ENCODE data around the gene VPS37C. TPM values are rescaled to one million over a fixed set of nuclear protein-coding genes. Genes with fewer than 3 reads are reported as not detected.
A peak's percentile ranks its signal among the peaks of the same experiment; 100 is the strongest.
"Not testable (repeated sequence)": the region's sequence is repeated elsewhere in the genome, so short reads cannot be mapped to it uniquely, and the experiment has no call there.

Gene VPS37C
- total RNA-seq, 3 donors from 2014 or later (not counting 1 experiment from before 2014, with no cell fraction given): 6.4 to 6.9 (median 6.5) TPM

DNA sequence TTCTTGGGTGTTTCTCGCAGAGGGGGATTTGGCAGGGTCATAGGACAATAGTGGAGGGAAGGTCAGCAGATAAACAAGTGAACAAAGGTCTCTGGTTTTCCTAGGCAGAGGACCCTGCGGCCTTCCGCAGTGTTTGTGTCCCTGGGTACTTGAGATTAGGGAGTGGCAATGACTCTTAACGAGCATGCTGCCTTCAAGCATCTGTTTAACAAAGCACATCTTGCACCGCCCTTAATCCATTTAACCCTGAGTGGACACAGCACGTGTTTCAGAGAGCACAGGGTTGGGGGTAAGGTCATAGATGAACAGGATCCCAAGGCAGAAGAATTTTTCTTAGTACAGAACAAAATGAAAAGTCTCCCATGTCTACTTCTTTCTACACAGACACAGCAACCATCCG, 4.6 kb upstream of the VPS37C start:
- H3K36me3 ChIP-seq (ENCODE audit: control insufficient read depth, insufficient read depth, low read length); H3K27me3 Mint-ChIP-seq (ENCODE audit: low read depth in 2 of 2); H3K9me3 Mint-ChIP-seq; H3K27ac Mint-ChIP-seq; DNase-seq; H3K4me3 Mint-ChIP-seq; H3K9me3 ChIP-seq (ENCODE audit: control insufficient read depth, insufficient read depth, low read length); intact Hi-C loops (cut with micrococcal nuclease); H3K36me3 Mint-ChIP-seq; H3K27ac ChIP-seq (ENCODE audit: low read length); H3K4me3 ChIP-seq (ENCODE audit: low read length); ATAC-seq; H3K27me3 ChIP-seq (ENCODE audit: control insufficient read depth, insufficient read depth, low read length): not testable (repeated sequence)
- peaks cover 22% of the 10 kb centered on the region for H3K4me1 ChIP-seq (ENCODE audit: control insufficient read depth, insufficient read depth, low read length)
- WGBS (ENCODE audit: insufficient coverage): no CpG with 5 or more reads among the region's 7 CpGs
- peaks cover 24 to 26% of the 10 kb centered on the region in 2 donors for H3K4me1 Mint-ChIP-seq

DNA sequence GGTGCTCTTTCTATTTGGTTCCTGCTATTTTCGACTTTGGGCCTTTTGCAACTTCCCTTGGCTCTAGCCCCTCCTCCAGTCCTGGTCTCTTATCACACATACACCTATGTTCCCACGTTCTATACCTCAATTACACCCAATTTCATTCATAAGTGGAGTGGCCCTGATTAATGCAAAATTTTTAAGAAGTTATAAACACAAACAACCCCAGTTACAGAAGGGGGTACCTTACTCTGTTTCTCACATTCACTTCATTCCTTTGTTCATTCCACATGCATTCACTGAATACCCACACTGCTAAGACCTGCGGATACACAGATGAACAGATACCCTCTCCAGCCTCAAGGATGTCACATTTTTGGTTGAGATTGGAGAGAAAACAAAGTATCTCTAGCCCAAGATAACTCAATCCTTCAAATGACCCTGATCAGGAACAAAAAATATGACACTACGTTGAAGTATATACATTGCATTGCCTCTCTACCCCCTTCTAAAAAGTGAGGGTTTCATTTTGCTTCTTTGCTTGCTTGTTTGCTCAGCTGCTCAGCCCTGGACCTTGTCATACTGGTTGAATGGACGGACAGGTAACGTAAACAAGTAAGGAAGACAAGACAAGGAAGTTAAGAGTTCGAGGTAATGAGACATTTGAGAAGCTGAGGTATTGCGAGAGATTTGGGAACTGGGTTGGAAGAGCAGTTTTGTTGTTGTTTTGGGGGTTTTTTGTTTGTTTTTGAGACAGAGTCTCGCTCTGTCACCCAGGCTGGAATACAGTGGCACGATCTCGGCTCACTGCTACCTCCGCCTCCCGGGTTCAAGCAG, 3.6 kb upstream of the VPS37C start:
- H3K36me3 ChIP-seq (ENCODE audit: control insufficient read depth, insufficient read depth, low read length): no peaks in the 10 kb centered on the region
- peaks cover 3 to 9% of the 10 kb centered on the region in 2 donors for H3K27me3 Mint-ChIP-seq (ENCODE audit: low read depth in 2 of 2)
- H3K27me3 ChIP-seq (ENCODE audit: control insufficient read depth, insufficient read depth, low read length): no peaks in the 10 kb centered on the region
- peak overlapping the region; percentile 54 for H3K27ac ChIP-seq (ENCODE audit: low read length)
- H3K4me3 Mint-ChIP-seq: no peak overlapping the region
- peaks cover 29% of the 10 kb centered on the region for H3K4me1 ChIP-seq (ENCODE audit: control insufficient read depth, insufficient read depth, low read length)
- intact Hi-C loops (cut with micrococcal nuclease): no loop called here
- H3K4me1 Mint-ChIP-seq: peaks cover 33 to 34% of the 10 kb centered on the region in 2 donors
- DNase-seq (no peak), ATAC-seq (no peak)
- TF ChIP-seq, protein P1, sequence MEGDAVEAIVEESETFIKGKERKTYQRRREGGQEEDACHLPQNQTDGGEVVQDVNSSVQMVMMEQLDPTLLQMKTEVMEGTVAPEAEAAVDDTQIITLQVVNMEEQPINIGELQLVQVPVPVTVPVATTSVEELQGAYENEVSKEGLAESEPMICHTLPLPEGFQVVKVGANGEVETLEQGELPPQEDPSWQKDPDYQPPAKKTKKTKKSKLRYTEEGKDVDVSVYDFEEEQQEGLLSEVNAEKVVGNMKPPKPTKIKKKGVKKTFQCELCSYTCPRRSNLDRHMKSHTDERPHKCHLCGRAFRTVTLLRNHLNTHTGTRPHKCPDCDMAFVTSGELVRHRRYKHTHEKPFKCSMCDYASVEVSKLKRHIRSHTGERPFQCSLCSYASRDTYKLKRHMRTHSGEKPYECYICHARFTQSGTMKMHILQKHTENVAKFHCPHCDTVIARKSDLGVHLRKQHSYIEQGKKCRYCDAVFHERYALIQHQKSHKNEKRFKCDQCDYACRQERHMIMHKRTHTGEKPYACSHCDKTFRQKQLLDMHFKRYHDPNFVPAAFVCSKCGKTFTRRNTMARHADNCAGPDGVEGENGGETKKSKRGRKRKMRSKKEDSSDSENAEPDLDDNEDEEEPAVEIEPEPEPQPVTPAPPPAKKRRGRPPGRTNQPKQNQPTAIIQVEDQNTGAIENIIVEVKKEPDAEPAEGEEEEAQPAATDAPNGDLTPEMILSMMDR (IDR thresholded peaks at IDR 0.05): no peak
- H3K9me3 Mint-ChIP-seq: no peaks in the 10 kb centered on the region
- H3K27ac Mint-ChIP-seq: peak overlapping the region in 1 of 2 donors; percentile 81
- no peak overlapping the region for H3K4me3 ChIP-seq (ENCODE audit: low read length)
- WGBS (ENCODE audit: insufficient coverage): 80% methylated on average over 12 of the region's 13 CpGs
- no peaks in the 10 kb centered on the region for H3K9me3 ChIP-seq (ENCODE audit: control insufficient read depth, insufficient read depth, low read length)
- no peaks in the 10 kb centered on the region for H3K36me3 Mint-ChIP-seq

DNA sequence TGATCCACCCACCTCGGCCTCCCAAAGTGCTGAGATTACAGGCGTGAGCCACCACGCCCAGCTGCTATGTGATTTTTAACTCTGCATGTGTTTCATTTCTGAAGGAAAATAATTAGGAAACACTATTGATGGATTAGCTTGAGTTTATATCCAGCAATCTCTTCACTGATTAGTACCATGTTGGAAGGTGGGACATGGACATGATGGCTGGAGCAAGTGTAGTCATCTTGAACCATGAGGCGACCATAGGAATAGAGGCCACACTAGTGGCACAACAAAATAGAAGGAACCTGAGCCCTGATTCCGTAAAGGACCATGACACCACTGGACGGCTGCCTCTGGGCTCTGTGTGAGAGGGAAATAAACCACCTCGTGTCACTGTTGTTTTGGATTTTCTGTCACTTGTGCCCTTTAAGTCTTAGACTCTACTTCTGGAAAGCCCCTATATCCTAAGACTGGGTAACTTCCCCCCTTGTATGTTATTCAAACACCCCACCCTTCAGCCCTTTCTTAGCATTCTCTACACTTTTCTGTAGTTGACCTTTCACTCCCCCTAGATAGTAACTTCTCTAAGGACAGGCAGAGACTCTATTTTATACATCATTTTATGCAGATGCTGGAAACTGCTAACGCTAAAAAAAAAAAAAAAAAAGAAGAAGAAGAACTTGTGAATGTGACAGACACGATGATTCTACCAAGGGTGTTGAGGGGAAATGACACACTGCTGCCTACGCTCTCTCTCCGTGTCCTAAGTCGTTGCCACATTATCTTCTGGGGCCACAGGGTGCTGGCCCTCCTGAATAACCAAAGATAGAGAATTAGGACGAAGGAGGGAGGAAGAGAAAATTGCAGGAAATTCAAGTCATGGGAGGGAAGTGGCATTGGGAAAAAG, 2.7 kb upstream of the VPS37C start:
- H3K9me3 ChIP-seq (ENCODE audit: control insufficient read depth, insufficient read depth, low read length): no peaks in the 10 kb centered on the region
- H3K9me3 Mint-ChIP-seq: no peaks in the 10 kb centered on the region
- no peaks in the 10 kb centered on the region for H3K27me3 ChIP-seq (ENCODE audit: control insufficient read depth, insufficient read depth, low read length)
- no peaks in the 10 kb centered on the region for H3K36me3 ChIP-seq (ENCODE audit: control insufficient read depth, insufficient read depth, low read length)
- H3K27ac ChIP-seq (ENCODE audit: low read length): peak overlapping the region; percentile 66
- WGBS (ENCODE audit: insufficient coverage): 54% methylated on average over 12 of the region's 13 CpGs
- H3K27me3 Mint-ChIP-seq (ENCODE audit: low read depth in 2 of 2): peaks cover 3 to 9% of the 10 kb centered on the region in 2 donors
- H3K4me1 Mint-ChIP-seq: peaks cover 33 to 37% of the 10 kb centered on the region in 2 donors
- no peak overlapping the region for H3K4me3 ChIP-seq (ENCODE audit: low read length)
- no peak for ATAC-seq
- TF ChIP-seq, protein P1 (IDR thresholded peaks at IDR 0.05): no peak
- H3K4me3 Mint-ChIP-seq: peak overlapping the region; percentile 17
- peak in 1 of 2 donors; percentile 42 for DNase-seq
- no peaks in the 10 kb centered on the region for H3K36me3 Mint-ChIP-seq
- H3K27ac Mint-ChIP-seq: peak overlapping the region in 1 of 2 donors; percentile 81
- intact Hi-C loops (cut with micrococcal nuclease): no loop called here
- peaks cover 29% of the 10 kb centered on the region for H3K4me1 ChIP-seq (ENCODE audit: control insufficient read depth, insufficient read depth, low read length)

DNA sequence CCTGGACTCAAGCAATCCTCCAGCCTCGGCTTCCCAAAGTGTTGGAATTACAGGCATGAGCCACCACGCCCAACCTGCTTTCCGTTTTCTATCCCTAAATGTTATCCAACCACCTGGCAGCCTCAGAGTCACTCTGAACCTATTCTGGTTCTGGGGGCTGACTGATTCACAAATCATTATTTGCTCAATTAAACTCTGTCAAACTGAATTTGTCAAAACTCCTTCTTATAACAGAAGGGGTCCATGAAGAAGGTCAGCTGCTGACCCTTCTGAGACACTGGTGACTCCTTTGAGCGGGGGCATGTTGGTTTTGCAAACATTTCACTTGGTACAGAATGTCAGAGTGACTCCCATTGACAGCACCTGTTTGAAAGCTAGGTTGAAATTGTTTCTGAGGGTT, 1.8 kb upstream of the VPS37C start:
- peaks cover 33 to 42% of the 10 kb centered on the region in 2 donors for H3K4me1 Mint-ChIP-seq
- Histone ChIP-seq H3K4me1 (ENCODE audit: control insufficient read depth, insufficient read depth, low read length) (peaks cover 26% of the 10 kb centered on the region), H3K9me3 (ENCODE audit: control insufficient read depth, insufficient read depth, low read length) (no peaks in the 10 kb centered on the region), H3K27ac (ENCODE audit: low read length) (peak overlapping the region; percentile 48), H3K27me3 (ENCODE audit: control insufficient read depth, insufficient read depth, low read length) (no peaks in the 10 kb centered on the region), H3K36me3 (ENCODE audit: control insufficient read depth, insufficient read depth, low read length) (no peaks in the 10 kb centered on the region), H3K4me3 (ENCODE audit: low read length) (no peak overlapping the region)
- H3K27ac Mint-ChIP-seq: peak overlapping the region; percentile 95 to 97
- ATAC-seq: no peak
- H3K36me3 Mint-ChIP-seq: no peaks in the 10 kb centered on the region
- peaks cover 3 to 9% of the 10 kb centered on the region in 2 donors for H3K27me3 Mint-ChIP-seq (ENCODE audit: low read depth in 2 of 2)
- intact Hi-C loops (cut with micrococcal nuclease): no loop called here
- 96% methylated on average over 4 of the region's 4 CpGs for WGBS (ENCODE audit: insufficient coverage)
- DNase-seq: no peak
- TF ChIP-seq, protein P1 (IDR thresholded peaks at IDR 0.05): no peak
- no peaks in the 10 kb centered on the region for H3K9me3 Mint-ChIP-seq
- H3K4me3 Mint-ChIP-seq: peak overlapping the region; percentile 65
